ENCODE results near the gene MADD.

MADD gene

DNA sequence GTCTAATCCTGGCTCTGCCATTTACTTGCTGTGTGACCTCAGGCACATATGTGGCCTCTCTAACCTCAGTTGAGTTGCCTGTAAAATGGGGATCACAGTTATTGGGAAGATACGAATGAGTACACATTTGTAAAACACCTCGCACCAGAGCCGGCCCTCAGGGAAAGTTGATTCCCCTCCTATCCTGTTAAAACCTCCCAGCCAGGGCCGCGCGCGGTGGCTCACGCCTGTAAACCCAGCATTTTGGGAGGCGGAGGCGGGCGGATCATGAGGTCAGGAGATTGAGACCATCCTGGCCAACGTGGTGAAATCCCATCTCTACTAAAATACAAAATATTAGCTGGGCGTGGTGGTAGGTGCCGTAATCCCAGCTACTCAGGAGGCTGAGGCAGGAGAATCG is 90.4 kb downstream of the MADD start:
- no peak for DNase-seq

GRCh38 chr11:47361419-47361818 is 91.5 kb downstream of the MADD start:
- no peak for DNase-seq

DNA sequence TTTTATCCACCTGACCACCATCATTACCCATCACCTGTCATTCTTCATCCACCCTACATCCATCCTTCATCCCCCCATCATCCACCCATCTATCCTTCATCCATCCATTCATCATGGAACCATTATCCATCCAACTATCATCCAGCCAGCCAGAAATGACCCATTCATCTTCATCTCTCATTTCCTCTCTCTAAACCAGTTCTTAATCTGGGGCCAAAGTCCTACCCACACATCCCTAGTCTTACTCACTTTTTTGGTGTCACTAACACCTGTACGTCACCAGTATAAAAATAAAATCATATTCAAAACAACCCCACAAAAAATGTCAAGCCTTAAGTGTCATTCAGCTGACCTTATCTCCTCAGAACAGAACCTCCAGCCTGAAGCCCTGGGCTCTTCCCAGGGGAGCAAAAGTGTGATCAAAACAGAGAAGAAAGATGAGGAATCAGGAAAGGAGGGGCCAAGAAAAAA is 96.1 kb downstream of the MADD start:
- no peak for DNase-seq

GRCh38 chr11:47369676-47370075 is 99.7 kb downstream of the MADD start:
- DNase-seq, result no peak

GRCh38 chr11:47372422-47372821 is 102.5 kb downstream of the MADD start:
- no peak for DNase-seq

GRCh38 chr11:47373876-47374719 is 104.2 kb downstream of the MADD start:
- no peak for DNase-seq

DNA sequence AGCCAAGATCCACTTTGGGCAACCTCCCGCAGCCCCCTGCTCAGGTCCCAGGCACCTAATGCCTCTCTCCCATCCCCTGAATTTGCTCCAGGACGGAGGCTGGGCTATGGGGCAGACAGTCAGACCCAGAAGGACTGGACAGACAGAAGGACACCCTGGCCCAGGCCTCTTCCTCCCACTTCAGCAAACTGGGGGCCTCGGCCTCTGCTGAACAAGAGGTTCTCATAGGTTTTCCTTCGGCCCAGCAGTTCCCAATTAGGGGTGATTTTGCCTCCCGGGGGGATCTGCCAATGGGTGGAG is 104.7 kb downstream of the MADD start:
- DNase-seq, result no peak

- DNase-seq, result no peak
Observed at GRCh38 chr11:47375020-47375419, 105.1 kb downstream of the MADD start.

DNA sequence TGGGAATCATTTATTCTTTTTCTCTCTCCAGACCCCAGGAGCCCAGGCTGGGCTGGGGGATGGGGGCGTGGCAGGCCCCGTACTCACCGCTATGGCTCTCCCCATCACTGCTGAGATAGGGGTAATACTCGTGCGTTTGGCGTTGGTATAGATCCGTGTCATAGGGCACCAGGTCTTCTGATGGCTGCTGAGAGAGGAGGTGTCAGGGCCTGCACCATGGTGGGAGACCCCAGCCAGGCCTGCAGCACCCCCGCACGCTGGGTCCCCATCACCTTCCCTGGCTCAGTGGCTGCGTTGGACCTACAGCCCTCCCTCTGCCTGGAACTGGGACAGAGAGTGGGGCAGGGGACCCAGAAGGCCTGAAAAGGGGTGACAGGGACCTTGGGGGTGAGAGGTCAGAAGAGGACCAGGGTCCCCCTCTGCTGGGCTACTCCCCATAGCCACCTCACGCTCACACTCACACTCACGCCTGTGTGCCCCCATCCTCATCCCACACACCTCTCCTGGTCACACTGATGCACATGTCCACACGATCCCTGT is 105.7 kb downstream of the MADD start:
- DNase-seq, result no peak

DNA sequence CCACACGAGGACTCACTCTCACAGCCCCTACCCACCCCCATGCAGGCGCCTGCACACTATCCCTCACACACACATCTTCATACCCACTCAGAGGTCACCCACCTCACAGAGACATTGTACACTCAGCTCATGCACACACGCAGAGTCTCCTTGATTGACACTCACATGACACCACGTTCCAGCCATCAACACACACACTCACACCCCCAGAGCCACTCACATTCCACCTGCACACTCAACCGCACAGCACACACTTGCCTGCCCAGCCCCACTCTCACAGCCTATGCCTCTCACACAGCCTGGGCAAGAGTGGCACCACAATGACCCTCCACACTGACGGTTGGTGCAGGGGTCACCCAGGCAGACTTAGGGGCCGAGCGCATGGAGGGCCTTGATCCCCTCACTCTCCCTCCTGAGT is 106.2 kb downstream of the MADD start:
- DNase-seq, result no peak

DNA sequence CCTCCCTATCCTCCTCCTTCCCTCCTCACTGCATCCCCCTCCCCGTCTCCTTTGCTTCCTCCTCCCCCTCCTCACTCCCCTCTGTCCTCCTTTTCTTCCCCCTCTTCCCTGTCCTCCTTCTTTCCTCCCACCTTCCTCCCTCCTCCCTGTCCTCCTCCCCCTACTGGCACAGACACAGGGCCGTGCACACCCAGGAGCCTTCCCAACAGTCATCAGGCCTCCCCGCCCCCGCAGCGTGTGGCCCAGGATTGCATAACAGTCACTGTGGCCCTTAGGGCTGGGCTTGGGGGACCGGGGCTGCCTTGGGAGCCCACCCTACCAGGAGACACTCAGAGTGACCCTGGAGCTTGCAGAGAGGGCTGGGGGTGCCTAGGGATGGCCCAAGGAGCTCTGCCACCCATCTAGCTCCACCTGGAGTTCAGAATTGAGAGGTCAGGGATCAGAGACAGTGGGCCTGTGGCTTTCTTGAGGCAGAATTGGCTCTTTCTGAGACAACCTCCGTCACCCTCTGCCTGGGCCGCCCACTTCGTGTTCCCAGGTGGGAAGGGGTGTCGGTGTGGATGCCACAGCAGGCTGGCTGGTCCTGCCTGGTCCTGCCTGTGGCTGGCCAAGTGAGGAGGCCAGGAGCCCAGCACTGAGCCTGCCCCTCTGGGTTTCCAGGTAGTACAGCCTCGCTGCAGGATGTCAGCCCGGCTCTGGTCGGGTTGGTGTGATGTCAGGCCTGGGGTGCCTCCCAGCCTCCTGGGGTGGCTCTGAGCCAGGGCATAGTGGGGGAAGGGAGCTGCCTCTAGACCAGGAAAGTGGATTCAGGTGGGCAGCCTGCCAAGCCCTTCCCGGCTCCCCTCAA is 106.8 kb downstream of the MADD start:
- DNase-seq, result no peak

- no peak for DNase-seq
Observed at GRCh38 chr11:47377571-47378009, 107.7 kb downstream of the MADD start.

GRCh38 chr11:47378010-47378835 is 108.3 kb downstream of the MADD start, which contains the start of gene SPI1:
Gene SPI1, minus strand, starts transcription at chr11:47378547. Its CDS starts 194 bp downstream, at chr11:47378353.
- DNase-seq, result no peak

DNA sequence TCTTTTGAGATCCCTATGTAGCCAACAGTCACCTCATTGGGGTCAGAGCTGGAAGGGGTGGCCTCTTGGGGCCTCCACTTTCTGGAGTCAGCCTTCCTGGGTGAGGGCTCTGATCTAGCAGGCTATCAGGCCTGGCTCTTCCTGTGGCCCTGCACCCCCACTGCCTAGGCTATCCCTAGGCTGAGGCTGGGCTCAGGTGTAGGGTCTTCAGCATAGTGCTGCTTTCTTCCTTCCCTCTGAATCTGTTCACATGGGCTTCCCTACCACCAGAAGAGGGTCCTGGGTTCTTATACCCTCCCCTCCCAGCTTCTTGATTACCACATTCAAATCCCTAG is 108.9 kb downstream of the MADD start:
- DNase-seq, result no peak

DNA sequence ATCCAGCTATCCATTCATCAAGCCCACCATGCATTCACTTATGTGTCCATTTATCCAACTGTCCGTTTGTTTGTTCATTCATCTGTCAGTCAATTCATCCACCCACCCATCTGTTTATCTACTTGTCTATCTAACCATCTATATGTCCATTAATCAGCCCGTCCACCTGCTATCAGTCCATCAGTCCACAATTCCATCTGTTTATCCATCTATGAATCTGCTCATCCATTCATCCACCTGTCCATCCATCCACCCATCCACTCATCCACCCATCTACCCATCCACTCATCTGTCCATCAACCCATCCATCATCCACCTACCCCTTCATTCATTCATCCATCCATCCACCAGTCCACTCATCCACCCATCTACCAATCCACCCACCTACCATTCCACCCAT is 109.4 kb downstream of the MADD start:
- no peak for DNase-seq

Data from T1000 (cell line).